HG03025 (cell line): ENCODE results near the gene FAM135A.

Source experiments
- ATAC-seq: cut with Tn5 transposase; IDR thresholded peaks from one replicate; pipeline ENCODE4 v1.9.1; 2021; ENCODE audit warnings: mild to moderate bottlenecking, moderate library complexity; ENCODE audit not compliant: unreplicated experiment, low FRiP score

Gene FAM135A

DNA sequence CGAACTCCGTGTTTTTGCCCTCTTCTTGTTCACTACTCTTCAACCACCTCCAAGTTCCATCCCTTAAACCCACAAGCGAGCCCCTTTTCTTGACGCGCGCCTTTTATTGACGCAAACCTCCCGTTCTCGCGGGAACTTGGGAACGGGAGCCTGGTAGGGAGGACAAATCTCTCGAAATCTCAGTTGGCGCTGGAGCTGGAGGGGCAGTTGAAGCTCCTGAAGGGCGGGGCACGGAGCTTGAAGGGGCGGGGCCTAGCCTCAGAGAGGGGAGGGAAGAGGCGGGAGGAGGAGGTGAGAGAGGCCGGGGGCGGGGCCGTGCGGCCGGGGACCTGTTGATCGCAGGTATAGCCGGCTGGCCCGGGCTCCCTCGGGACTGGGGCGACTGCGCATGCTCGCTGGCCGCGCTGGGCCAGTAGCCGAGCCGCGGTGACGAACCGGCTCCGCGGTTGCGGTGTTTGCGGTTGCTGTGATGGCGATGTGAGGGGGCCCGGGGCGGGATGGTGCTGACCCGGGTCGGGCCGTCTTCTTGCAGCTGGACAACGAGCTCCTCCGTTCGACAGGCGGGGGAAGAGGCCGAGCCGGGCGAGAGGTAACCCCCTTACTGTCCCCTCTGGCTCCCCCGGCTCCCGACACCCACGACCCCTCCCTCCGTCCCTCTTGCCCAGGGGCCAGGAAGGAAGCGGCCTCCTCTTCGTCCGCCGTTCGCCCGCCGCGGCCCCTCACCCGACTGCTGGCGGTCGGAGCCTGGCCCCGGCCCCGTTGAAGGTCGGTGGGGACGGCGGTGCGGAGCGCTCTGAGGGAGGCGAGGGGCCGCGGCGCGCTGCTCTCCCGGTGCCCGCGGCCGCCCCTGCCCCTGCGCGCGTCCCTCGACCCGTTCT lies at the start of gene FAM135A:
Gene FAM135A (plus strand): TSS at position 395 of the 878 bp plus-strand sequence. CDS start 14,835 bp downstream, outside the sequence.
- peak; percentile 91 for ATAC-seq

DNA sequence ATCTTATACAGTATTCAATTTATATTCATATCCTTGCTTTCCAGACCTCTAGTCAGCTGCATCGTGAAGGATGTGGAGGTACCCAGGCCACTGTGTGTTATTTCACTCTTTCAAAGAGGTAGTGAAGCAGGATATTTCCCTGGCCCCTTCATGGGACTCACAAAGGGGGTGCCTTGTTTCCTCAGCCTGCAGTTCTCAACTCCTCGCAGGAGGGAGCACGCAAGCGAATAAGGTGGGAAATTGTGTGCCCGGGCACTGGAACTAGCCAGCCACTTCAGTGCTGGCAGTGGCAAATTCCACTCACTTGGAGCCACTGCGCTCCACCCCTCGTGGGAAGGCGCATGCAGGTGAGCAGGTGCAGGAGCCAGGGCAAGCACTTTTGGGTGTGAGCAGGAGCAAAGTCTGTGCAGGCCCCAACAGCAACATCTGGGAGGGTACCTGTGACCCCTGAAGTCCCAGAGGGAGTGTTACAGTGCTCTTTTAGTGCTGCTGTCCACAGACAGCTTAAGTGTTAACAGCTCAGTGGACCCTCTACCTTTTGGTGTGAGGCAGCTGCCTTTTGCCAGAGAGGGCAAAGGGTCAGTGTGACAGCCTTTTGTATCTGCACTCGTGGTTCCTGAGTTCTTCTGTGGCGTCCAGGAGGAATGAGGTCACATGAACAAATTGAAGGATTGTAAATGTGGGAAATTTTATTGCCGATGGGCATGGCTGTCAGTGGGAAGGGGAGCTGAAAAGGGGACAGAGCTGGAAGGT lies 49.4 kb upstream of the FAM135A start:
- no peak for ATAC-seq

DNA sequence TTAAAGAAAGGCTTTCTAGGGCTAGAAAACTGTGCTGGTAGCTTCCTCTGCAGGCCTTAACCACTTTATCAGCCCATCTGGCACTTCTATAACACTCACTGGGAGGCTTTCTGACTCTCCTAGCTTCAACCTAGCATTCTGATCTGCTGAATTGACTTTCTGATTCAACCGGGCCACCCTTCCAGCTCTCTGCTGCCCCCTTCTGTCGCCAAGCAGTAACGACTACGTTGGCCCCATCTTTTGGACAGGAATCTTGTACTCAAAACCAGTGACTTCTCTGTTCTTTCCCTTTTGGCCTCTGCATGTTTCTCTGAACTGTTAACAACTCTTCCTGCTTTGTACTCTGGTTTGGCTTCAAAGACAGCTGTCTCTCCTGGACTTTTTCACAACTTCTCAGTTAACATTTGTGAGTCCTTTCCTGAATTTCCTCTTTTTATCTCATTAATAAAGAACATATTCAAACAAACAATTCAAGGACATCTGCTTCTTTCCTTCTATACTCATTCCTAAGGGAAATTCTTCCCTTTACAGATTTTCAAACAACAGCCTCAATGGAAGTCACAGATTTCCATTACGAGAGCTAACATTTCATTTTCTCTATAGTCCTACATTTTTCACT lies 43.9 kb upstream of the FAM135A start:
- ATAC-seq: peak; percentile 85

DNA sequence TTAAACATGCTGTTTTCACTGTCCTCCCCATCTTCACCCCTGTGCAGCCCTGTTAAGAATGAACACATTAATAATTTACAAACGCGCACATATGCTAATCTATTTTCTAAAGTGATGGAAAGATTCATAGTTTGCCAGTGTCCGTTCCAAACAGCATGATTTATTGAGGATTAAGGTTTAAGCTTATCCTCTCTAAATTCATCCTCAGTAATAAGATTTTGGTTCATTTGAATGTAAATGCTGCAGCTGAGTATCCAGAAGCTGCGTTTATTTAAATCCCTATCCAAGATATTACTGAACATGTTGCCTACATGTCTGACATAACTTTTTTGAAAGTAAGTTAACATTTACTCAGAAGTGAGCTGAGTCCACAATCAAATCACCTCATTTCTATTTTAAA lies 42.8 kb upstream of the FAM135A start:
- ATAC-seq: no peak

DNA sequence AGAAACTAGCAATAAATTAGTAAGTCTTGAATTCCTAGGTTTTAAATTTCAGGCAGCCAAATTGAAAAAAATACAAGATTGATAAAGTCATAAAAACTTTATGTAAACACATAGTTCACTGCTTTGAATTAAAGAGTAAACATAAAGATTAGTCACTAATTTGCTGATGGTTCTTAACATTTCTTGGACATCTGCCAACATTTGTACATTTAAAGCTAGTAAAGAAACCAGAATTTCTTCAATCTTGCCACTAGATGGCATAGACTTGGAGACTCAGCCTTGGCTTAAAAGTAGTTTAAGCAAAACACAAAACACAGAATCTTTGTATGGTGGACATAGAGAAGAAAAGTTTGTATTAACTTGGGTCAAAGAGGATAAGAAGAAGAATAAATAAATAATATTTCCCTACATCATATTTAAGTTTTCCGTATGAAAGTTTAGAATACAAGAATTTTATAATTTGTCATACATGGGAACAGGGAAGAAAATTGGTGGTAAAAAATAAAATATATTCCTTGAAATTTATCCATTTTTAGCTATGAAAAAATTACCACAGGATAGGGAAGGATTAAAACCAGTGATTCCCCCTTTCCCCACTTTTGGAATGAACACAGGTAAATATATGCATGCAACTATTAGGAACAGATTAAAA lies 41.7 kb upstream of the FAM135A start:
- no peak for ATAC-seq

DNA sequence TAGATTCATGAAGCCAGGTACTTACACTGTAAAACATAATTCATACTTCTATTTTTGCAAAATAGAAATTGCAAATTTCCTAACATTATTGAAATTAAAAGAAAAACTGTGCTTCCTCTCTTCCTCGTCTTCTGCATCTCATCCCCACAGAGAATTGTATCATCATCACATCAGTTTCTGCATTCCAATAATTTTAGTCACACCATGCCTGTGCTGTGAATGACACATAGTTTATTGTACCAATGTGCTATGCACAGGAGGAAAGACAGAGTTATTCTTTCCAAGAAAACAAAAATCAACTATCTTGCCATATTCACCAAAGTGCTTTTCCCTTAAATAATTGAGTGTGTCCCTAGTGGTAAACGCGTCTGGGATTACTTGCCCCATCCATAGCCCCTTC lies 38.1 kb upstream of the FAM135A start:
- no peak for ATAC-seq

DNA sequence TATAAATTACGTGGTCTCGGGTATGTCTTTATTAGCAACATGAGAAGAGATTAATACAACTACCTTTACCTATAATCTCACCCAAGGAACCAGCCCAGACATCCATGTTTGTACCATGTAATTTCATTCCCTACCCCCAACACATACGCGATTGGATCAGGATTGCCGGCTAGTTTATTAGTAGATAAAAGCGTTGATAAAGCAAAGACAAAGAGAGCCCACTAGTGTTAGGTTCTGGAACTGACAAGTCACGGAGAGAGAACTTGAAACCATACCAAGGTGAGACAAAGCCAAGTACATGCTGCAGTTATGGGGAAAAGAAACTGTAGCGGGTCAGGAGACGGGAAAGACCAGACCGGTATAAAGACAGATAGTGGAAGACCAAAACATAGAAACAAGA lies 37.4 kb upstream of the FAM135A start:
- ATAC-seq: no peak

DNA sequence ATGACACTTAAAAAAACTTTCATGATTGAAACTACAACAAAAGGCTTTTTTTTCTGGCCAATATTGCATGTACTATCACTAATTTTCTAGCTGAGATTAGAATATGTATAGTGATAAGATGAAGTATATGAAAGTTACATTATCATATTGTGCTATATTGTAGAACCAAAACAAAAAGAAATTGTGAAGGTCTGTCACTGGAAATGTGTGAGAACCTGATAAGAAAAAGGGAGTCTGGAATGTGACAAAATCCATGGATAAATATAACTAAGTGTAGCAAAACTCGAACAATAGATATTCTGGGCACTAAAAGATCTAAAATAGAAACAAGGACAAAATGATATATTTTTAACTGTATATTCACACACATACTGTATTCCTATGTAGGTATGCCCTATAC lies 36.7 kb upstream of the FAM135A start:
- ATAC-seq: no peak

DNA sequence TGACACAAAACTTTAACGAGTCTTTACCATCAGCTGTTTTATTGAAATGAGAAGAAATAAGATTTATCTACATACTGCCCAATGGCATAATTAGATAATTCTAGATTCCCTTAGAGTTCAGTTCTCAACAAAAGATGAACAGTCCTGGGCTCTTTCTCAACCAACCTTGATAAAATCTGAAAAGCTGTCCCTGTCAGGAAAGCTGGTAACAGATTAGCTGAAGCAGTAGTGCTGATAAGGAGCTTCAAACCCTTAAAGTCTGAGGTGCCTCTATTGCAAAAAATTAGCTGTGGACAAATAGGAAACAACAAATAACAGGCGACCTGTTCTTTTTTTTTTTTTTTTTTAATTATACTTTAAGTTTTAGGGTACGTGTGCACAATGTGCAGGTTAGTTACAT lies 35.9 kb upstream of the FAM135A start:
- no peak for ATAC-seq

DNA sequence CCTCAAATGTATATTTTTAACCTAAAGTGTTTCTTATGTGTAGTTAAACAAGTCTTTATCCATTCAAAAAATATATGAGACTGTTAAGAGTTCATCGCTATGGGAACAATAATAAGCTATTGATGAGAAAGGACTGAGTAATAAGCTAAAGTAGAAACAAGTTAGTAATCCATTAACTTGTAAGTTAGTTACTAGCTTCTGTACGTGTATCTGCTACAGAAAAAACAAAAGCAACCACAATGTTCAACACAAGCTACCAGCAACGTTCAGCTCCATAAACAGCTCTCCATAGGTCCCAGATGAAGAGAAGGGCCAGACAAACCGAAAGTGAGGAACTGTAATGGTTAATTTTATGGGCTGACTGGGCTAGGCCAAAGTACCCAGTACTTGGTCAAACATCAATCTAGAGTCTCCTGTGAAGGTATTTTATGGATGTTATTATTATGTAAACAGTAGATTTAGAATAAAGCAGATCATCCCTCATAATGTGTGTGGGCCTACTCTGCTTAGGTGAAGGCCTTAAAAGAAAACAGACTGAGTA lies 33.8 kb upstream of the FAM135A start:
- no peak for ATAC-seq

DNA sequence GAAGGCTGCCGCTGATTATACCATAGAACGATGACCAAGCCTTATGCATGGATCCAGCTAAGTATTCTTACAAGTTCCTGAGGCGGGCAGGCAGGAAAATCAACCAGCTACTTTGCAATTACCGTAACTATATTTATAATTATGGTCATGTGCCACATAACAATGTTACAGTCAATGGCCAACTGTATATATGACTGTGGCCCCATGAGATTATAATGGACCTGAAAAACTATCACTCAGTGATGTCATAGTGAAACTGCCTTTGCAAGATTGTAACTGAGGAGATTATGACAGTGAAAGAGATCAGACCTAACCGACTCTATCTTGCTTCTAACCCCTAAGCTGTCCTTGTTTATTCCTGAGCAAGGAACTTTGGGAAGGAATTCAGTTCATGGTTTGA lies 33.1 kb upstream of the FAM135A start:
- no peak for ATAC-seq

DNA sequence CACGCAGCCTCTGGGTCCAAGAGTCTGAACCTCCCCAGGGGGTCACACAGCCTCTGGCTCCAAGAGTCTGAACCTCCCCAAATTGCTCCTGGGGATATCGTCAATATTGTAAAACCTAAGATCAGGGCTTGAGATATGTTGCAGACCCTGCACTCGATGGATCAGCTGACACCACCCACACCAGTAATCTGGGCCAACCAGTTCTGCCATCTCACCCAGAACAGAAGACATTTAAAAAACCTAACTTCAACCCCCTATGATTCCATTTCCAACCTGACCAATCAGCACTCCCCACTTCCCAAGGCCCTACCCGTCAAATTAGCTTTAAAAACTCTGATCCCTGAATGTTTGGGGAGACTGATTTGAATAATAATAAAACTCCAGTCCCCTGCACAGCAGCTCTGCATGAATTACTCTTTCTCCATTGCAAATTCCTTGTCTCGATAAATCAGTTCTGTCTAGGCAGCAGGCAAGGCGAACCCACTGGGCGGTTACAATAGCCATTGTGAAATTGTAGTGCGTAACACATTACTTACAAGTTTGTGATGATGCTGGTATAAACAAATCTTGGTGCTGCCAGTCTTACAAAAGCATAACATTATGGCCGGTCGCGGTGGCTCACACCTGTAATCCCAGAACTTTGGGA lies 32.4 kb upstream of the FAM135A start:
- no peak for ATAC-seq

DNA sequence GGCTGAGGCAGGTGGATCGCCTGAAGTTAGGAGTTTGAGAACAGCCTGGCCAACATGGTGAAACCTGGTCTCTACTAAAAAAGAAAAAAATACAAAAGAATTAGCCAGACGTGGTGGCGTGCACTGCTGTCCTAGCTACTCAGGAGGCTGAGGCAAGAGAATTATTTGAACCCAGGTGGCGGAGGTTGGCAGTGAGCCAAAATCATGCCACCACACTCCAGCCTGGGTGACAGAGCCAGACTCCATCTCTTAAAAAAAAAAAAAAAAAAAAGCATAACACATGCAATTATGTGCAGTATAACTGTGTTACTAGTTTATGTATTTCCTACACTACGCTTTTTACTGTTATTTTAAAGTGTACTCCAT lies 31.9 kb upstream of the FAM135A start:
- ATAC-seq: no peak

DNA sequence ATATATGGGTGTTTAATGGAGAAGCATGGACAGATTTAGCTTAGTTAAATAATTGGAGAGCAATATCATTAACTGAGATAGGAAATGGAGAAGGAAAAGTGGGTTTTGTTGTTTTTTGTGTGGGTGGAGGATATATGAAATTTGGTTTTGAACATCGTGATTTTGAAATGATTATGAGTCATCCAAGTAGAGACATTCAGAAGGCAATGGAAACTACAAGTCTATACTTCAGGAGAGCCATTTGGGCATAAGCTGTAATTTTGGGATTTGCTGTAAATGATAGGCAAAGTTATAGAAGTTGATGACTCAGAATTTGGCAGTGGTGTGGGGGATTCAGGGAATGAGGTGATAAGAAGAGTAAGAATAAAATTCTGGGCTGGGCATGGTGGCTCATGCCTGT lies 27.4 kb upstream of the FAM135A start:
- ATAC-seq: no peak

DNA sequence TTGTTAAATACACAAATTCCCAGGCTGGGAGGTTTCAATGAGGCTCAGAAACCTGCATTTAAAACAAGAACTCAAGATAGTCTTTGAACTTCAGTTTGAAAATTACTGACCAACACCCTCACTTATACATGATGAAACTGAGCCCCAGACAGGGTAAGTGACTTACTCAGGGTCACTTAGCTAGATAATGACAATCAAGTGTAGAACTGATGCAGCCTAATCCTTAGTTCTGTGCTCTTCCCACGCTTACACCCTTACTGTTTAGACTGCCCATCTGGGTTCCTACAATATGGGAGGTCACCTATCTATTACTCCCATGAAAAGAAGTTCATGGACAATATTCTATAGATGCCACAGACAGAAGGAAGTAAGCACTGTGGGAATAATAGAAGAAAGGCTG lies 24.5 kb upstream of the FAM135A start:
- peak; percentile 20 for ATAC-seq

DNA sequence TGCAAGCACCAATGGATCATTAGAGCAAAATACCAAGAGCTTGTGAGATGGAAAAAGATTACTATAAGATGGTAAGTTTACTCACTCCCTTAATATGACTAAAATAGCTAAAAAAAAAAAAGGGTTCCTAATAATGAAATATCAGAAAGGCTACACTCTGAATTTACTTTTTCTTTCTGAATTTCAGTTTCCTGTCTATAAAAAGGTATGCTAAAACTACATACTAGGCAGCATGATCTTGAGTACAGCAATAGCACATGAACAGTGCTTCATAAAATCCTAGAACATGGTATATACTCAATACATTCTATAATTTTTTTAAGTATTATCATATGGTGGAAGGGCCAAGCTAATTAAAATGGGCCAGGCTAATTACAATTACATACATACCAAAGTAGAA lies 24.0 kb upstream of the FAM135A start:
- ATAC-seq: peak; percentile 59

DNA sequence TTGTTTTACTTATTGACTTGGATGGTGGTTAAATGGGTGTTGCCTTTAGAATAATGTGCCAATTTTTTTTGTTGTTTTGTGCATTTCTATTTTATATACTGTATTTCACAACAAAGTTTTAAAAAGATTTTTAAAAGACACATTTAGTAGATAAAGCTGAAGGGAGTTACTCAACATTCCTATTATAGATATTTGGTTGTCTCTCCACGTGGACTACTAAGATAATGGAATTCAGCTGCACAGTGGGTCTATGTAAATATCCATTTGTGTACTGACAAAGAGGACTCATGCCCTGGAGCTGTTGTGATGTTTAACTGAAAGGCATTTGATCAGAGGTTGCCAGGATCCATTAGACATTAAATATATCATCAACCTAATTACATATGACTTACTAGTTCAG lies 23.2 kb upstream of the FAM135A start:
- ATAC-seq: no peak

DNA sequence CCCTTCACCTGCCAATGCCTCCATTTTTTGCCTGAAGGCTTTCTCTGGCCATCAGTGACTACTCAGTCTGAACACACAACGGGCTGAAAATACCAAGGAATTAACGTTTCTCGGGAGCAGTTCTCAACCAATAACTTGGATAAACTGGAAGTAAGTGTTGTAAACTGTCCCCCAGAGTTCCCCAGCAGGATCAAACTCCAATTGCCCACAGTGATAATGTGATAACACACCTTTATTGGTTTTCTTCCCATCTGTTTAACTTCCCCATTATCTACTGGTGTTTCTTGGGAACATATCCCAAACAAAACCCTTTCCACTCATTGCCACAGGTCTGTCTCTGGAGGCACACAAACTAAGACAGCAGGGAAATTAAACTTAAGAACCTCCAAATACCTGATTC lies 21.8 kb upstream of the FAM135A start:
- ATAC-seq: no peak

DNA sequence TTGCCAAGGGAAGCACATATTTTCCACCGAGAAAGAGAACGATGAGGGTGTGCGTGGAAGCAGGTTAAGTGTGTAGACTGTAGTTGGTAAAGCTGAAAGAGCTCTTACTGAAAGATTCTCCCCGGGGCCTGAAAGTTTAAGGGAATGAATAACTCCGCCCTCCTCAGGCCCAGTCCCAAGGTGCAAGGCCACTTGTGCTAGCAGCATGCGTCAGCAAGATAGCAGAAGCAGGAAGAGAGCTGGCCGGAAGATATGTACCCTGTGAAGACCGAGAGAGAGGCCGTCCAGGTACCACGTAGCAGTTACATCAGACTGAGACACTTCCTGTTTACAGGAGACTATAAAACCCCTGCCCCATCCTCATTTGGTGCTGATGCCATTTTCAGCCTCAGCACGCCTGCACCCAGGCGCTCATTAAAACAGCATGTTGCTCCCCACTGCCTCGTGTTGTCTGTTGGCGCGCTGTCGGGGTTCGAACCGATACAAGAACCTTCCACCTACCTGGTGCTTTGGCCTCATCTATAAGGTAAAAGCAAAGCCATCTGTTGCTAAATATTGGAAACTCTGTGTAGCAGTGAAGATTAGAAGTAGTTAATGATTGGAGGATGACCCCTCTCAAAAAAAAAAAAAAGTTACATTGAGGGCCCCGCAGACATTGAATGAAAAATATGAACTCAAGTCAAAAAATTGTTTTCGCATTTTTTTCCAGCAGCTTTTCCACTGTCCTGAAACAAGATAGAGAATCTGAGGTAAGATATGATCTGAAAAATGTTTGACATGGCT lies 18.6 kb upstream of the FAM135A start:
- ATAC-seq: no peak
